Liver (tissue), 9 donors: ENCODE data around the gene PLK3. TPM values are rescaled to one million over a fixed set of nuclear protein-coding genes. Genes with fewer than 3 reads are reported as not detected.
A peak's percentile ranks its signal among the peaks of the same experiment; 100 is the strongest.

Experiments used
- DNase-seq: peaks from one replicate; pipeline ENCODE4 v3.0.0-alpha.2; 2017; ENCODE audit warnings: low spot score
- H3K27ac ChIP-seq, 2 donors: one replicate each; pipeline ENCODE4 v1.7.0; 2013; ENCODE audit warnings: inconsistent platforms in 2 of 2, low read length in 2 of 2, control low read depth in 1 of 2, low read depth in 1 of 2, mild to moderate bottlenecking in 1 of 2
- H3K27me3 ChIP-seq, 4 donors: one replicate each; pipeline versions ENCODE4 v1.6.1 to v1.7.0; 2013; ENCODE audit warnings: low read length in 3 of 4, inconsistent platforms in 1 of 4, mild to moderate bottlenecking in 1 of 4, moderate library complexity in 1 of 4; ENCODE audit not compliant: control insufficient read depth in 4 of 4, insufficient read depth in 4 of 4
- H3K36me3 ChIP-seq, 4 donors: one replicate each; pipeline versions ENCODE4 v1.6.1 to v1.7.0; 2013; ENCODE audit warnings: low read length in 3 of 4, mild to moderate bottlenecking in 3 of 4, low read depth in 1 of 4, moderate library complexity in 1 of 4; ENCODE audit not compliant: control insufficient read depth in 4 of 4, insufficient read depth in 3 of 4
- H3K4me1 ChIP-seq, 4 donors: one replicate each; pipeline versions ENCODE4 v1.6.1 to v1.7.0; 2013; ENCODE audit warnings: low read length in 3 of 4, mild to moderate bottlenecking in 3 of 4, moderate library complexity in 1 of 4; ENCODE audit not compliant: control insufficient read depth in 4 of 4, insufficient read depth in 4 of 4
- H3K4me3 ChIP-seq, 3 donors: one replicate each; pipeline versions ENCODE4 v1.6.1 to v1.7.0; 2013; ENCODE audit warnings: low read length in 3 of 3, control low read depth in 1 of 3, low read depth in 1 of 3, mild to moderate bottlenecking in 1 of 3
- H3K9ac ChIP-seq, 2 donors: one replicate each; pipeline ENCODE4 v1.7.0; 2013; ENCODE audit warnings: low read length in 2 of 2, mild to moderate bottlenecking in 2 of 2, moderate library complexity in 2 of 2, control low read depth in 1 of 2, low read depth in 1 of 2
- H3K9me3 ChIP-seq, 4 donors: one replicate each; pipeline versions ENCODE4 v1.6.1 to v1.7.0; 2013; ENCODE audit warnings: low read length in 3 of 4; ENCODE audit not compliant: control insufficient read depth in 4 of 4
- FOXA1 ChIP-seq: IDR thresholded peaks from 2 replicates; pipeline ENCODE4 v1.6.1; 2016; ENCODE audit warnings: antibody characterized with exemption
- FOXA2 ChIP-seq: IDR thresholded peaks from 2 replicates; pipeline ENCODE4 v1.6.1; 2016; ENCODE audit warnings: antibody characterized with exemption
- GABPA ChIP-seq, 2 donors: IDR thresholded peaks in 1 of 2; conservative IDR thresholded peaks in 1 of 2; 2 replicates each; pipeline ENCODE4 v1.6.1; 2016; ENCODE audit warnings: antibody characterized with exemption in 2 of 2, mild to moderate bottlenecking in 1 of 2, moderate library complexity in 1 of 2
- HNF4A ChIP-seq, 2 donors: conservative IDR thresholded peaks; 2 replicates each; pipeline ENCODE4 v1.6.1; 2016; ENCODE audit warnings: antibody characterized with exemption in 2 of 2, mild to moderate bottlenecking in 2 of 2
- HNF4G ChIP-seq: IDR thresholded peaks from 2 replicates; pipeline ENCODE4 v1.6.1; 2016; ENCODE audit warnings: antibody characterized with exemption
- JUND ChIP-seq, 2 donors: IDR thresholded peaks; 2 replicates each; pipeline ENCODE4 v1.6.1; 2016; ENCODE audit warnings: antibody characterized with exemption in 2 of 2
- NR2F2 ChIP-seq: IDR thresholded peaks from 2 replicates; pipeline ENCODE4 v1.6.1; 2016; ENCODE audit warnings: antibody characterized with exemption
- RAD21 ChIP-seq, 2 donors: IDR thresholded peaks; 2 replicates each; pipeline ENCODE4 v1.6.1; 2016; ENCODE audit warnings: antibody characterized with exemption in 2 of 2, mild to moderate bottlenecking in 2 of 2
- RXRA ChIP-seq, 2 donors: IDR thresholded peaks; 2 replicates each; pipeline ENCODE4 v1.6.1; 2017 to 2018; ENCODE audit warnings: antibody characterized with exemption in 2 of 2, mild to moderate bottlenecking in 1 of 2
- SP1 ChIP-seq: IDR thresholded peaks from 2 replicates; pipeline ENCODE4 v1.6.1; 2018; ENCODE audit warnings: antibody characterized with exemption, mild to moderate bottlenecking
- TAF1 ChIP-seq: conservative IDR thresholded peaks from 2 replicates; pipeline ENCODE4 v1.6.1; 2016; ENCODE audit warnings: antibody characterized with exemption, mild to moderate bottlenecking
- YY1 ChIP-seq: IDR thresholded peaks from 2 replicates; pipeline ENCODE4 v1.6.1; 2016; ENCODE audit warnings: antibody characterized with exemption, mild to moderate bottlenecking
- WGBS: extraction: QIAGEN DNeasy Blood & Tissue Kit; methylation state at CpG from one replicate; pipeline ENCODE4 v1.1.7; 2013; 5-methylcytosine and 5-hydroxymethylcytosine counted together
- polyA plus RNA-seq, 2 donors: library from polyadenylated mRNA; stranded (reverse) in 1 of 2; unstranded in 1 of 2; fragments of 200-250 nt in 1 of 2; fragments of >200 nt in 1 of 2; fragmentation: Nextera tagmentation in 1 of 2; extraction: Ambion mirVana in 1 of 2; gene quantifications; one replicate each; pipeline versions ENCODE4 v1.2.1 to v1.2.3, GENCODE V29; 2013 to 2015
- total RNA-seq, 2 donors: library from RNA; depleted of rRNA; stranded (reverse); fragments of >200 nt; gene quantifications; one replicate each; pipeline ENCODE4 v1.2.3, GENCODE V29; 2014
- TF ChIP-seq, protein P1 (sequence below): fragments of 150-350 bp; IDR thresholded peaks from 2 replicates; pipeline ENCODE4 v1.5.1; 2017; ENCODE audit warnings: improper control_type of control experiment, low read depth, low read length; ENCODE audit not compliant: missing input control
- TF ChIP-seq, protein P2 (sequence below): IDR thresholded peaks from 2 replicates; pipeline ENCODE4 v1.6.1; 2016; ENCODE audit warnings: antibody characterized with exemption, mild to moderate bottlenecking
- donor health status: healthy.
- donor health status: healthy.
- donor health status: healthy.
- donor health status: healthy.
- donor health status: healthy.

PLK3 gene
- total and polyA plus RNA-seq, 4 donors, result 1.5 to 5.7 (median 2.3) TPM

DNA sequence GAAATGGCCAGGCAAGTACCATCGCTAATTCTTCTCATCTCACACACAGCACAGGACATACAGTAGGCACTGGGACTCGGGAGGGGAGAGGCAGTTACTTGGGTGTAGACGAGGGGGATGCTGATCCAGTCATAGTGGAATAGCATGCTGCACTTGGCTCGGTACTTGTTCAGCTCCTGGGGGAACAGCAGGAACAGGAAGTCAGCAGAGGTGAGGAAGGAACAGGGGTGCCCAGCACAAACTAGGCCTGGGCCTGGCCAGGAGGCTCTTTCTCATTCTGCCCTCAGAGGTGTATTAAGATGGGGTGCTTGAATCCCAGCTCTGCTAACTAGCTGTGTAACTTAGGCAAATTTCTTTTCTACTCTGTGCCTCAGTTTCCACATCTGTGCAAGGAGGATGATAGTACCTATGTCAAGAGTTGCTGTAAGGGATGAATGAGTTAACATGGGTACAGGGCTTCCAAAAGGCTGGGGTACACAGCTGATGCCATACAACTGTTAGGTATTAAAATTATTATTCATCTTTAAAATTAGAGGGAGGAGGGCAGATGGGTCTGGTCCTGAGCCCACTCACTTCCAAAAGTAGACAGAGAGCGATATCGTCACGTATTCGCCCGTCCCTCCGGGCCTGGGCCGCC, 14.6 kb upstream of the PLK3 start (continued):
- TF ChIP-seq GABPA (IDR thresholded peaks at IDR 0.05 in 1 of 2, conservative IDR thresholded peaks at IDR 0.05 in 1 of 2), result no peak
- TF ChIP-seq RXRA (IDR thresholded peaks at IDR 0.05), result no peak

DNA sequence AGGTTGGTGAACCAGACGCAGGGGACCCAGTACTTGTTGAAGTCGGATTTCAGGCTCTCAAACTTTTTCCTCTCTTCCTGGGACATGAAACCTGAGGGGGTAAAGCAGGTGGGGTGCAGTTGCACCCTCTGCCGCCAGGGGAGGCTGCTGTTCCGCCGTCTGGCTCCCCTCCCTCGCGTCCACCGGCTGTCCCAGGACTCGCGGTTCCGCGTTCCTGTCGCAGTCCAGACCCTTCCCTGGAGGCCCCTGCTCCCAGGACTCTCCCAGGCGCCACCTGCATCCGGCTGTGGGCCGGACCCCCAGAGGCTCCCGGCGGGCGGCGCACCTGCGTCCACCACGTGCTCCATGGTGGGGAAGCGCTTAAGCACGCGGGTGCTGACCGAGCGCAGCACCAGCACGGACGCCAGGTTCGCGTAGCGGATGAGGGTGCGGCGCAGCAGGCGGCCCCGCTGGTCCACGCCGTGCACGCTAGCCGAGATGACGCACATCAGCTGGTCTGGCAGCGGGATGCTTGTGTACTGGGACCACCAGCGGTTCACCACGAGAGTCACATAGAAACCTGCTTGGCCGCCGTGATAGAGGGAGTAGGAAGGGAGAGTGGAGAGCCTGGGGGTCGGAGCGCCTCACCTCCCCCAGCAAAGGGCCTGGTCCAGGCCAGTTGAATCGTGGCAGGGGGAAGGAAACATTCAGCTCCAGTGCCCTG, 13.9 kb upstream of the PLK3 start:
- H3K36me3 ChIP-seq, result peaks cover 0 to 2% (median 0%) of the 10 kb centered on the region in 4 donors
- TF ChIP-seq, protein P1, sequence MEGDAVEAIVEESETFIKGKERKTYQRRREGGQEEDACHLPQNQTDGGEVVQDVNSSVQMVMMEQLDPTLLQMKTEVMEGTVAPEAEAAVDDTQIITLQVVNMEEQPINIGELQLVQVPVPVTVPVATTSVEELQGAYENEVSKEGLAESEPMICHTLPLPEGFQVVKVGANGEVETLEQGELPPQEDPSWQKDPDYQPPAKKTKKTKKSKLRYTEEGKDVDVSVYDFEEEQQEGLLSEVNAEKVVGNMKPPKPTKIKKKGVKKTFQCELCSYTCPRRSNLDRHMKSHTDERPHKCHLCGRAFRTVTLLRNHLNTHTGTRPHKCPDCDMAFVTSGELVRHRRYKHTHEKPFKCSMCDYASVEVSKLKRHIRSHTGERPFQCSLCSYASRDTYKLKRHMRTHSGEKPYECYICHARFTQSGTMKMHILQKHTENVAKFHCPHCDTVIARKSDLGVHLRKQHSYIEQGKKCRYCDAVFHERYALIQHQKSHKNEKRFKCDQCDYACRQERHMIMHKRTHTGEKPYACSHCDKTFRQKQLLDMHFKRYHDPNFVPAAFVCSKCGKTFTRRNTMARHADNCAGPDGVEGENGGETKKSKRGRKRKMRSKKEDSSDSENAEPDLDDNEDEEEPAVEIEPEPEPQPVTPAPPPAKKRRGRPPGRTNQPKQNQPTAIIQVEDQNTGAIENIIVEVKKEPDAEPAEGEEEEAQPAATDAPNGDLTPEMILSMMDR, result peak; percentile 96
- TF ChIP-seq RAD21 (IDR thresholded peaks at IDR 0.05), result peak; percentile 69 to 81
- no peak for TF ChIP-seq YY1
- H3K4me3 ChIP-seq, result peak overlapping the region; percentile 41 to 63 (median 45)
- peak overlapping the region in 1 of 2 donors; percentile 20 for H3K27ac ChIP-seq
- H3K9ac ChIP-seq, result peak overlapping the region; percentile 21 to 26
- no peaks in the 10 kb centered on the region for H3K9me3 ChIP-seq
- DNase-seq, result peak; percentile 78
- H3K27me3 ChIP-seq, result no peaks in the 10 kb centered on the region
- peaks cover 6 to 21% (median 13%) of the 10 kb centered on the region in 4 donors for H3K4me1 ChIP-seq
- WGBS, result 18% methylated on average over 49 of the region's 49 CpGs

DNA sequence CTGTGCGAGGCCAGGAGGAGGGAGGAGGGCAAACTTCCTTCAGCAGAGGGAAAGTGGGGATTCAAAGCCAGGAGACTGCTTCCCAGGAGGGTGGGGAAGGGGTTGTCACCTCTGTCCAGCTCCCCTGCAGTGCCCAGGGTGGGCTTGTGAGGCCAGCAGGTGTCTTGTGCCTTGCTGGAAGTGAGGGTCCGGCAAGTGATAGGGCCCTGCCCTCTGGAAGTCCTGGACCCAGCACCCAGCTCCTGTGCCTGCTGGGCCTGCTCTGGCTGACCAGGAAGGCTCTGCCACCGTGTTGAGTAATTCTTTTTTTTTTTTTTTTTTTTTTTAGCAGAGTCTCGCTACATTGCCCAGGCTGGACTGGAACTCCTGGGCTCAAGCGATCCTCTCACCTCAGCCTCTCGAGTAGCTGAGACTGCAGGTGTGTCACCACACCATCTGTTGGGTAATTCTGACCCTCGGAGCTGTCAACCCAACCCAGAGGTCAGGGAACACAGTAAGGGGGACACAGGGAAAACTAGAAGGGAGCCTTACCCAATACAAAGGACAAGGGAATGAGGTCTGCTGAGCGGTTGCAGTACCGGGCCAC, 13.2 kb upstream of the PLK3 start:
- no peak for DNase-seq
- Histone ChIP-seq H3K4me3 (no peak overlapping the region), H3K4me1 (peaks cover 6 to 21% (median 13%) of the 10 kb centered on the region in 4 donors), H3K36me3 (no peaks in the 10 kb centered on the region), H3K27ac (no peak overlapping the region), H3K27me3 (no peaks in the 10 kb centered on the region), H3K9me3 (no peaks in the 10 kb centered on the region), H3K9ac (no peak overlapping the region)
- no peak for TF ChIP-seq FOXA2
- no peak for TF ChIP-seq NR2F2
- no peak for TF ChIP-seq JUND (IDR thresholded peaks at IDR 0.05)
- no peak for TF ChIP-seq YY1
- TF ChIP-seq SP1, result no peak
- TF ChIP-seq HNF4G, result no peak
- WGBS, result 83% methylated on average over 9 of the region's 9 CpGs

- Histone ChIP-seq H3K4me3 (no peak overlapping the region), H3K36me3 (no peaks in the 10 kb centered on the region), H3K9ac (no peak overlapping the region), H3K27me3 (no peaks in the 10 kb centered on the region), H3K27ac (no peak overlapping the region), H3K4me1 (peaks cover 6 to 21% (median 13%) of the 10 kb centered on the region in 4 donors), H3K9me3 (no peaks in the 10 kb centered on the region)
- no peak for DNase-seq
- 97% methylated on average over 10 of the region's 10 CpGs for WGBS
- TF ChIP-seq, protein P1, result no peak
- TF ChIP-seq YY1, result no peak
- no peak for TF ChIP-seq FOXA2
- no peak for TF ChIP-seq TAF1
- TF ChIP-seq, protein P2, sequence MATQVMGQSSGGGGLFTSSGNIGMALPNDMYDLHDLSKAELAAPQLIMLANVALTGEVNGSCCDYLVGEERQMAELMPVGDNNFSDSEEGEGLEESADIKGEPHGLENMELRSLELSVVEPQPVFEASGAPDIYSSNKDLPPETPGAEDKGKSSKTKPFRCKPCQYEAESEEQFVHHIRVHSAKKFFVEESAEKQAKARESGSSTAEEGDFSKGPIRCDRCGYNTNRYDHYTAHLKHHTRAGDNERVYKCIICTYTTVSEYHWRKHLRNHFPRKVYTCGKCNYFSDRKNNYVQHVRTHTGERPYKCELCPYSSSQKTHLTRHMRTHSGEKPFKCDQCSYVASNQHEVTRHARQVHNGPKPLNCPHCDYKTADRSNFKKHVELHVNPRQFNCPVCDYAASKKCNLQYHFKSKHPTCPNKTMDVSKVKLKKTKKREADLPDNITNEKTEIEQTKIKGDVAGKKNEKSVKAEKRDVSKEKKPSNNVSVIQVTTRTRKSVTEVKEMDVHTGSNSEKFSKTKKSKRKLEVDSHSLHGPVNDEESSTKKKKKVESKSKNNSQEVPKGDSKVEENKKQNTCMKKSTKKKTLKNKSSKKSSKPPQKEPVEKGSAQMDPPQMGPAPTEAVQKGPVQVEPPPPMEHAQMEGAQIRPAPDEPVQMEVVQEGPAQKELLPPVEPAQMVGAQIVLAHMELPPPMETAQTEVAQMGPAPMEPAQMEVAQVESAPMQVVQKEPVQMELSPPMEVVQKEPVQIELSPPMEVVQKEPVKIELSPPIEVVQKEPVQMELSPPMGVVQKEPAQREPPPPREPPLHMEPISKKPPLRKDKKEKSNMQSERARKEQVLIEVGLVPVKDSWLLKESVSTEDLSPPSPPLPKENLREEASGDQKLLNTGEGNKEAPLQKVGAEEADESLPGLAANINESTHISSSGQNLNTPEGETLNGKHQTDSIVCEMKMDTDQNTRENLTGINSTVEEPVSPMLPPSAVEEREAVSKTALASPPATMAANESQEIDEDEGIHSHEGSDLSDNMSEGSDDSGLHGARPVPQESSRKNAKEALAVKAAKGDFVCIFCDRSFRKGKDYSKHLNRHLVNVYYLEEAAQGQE, result no peak
- no peak for TF ChIP-seq HNF4A (conservative IDR thresholded peaks at IDR 0.05)
- TF ChIP-seq JUND (IDR thresholded peaks at IDR 0.05), result no peak
- TF ChIP-seq FOXA1, result no peak
Measured at GRCh38 chr1:44787506-44787905, 12.7 kb upstream of the PLK3 start.
